Activated CD4-positive, CD25-positive, alpha-beta regulatory T cell treated with anti-CD3 and anti-CD28 coated beads, Interleukin-2, amount 50 U/mL, for 16 hours (primary cell): ENCODE results near the gene TTF1.

Experiments used
- DNase-seq: peaks from one replicate; pipeline ENCODE4 v3.0.0-alpha.2; 2020; ENCODE audit warnings: low read depth, low spot score

The TTF1 gene, protein sequence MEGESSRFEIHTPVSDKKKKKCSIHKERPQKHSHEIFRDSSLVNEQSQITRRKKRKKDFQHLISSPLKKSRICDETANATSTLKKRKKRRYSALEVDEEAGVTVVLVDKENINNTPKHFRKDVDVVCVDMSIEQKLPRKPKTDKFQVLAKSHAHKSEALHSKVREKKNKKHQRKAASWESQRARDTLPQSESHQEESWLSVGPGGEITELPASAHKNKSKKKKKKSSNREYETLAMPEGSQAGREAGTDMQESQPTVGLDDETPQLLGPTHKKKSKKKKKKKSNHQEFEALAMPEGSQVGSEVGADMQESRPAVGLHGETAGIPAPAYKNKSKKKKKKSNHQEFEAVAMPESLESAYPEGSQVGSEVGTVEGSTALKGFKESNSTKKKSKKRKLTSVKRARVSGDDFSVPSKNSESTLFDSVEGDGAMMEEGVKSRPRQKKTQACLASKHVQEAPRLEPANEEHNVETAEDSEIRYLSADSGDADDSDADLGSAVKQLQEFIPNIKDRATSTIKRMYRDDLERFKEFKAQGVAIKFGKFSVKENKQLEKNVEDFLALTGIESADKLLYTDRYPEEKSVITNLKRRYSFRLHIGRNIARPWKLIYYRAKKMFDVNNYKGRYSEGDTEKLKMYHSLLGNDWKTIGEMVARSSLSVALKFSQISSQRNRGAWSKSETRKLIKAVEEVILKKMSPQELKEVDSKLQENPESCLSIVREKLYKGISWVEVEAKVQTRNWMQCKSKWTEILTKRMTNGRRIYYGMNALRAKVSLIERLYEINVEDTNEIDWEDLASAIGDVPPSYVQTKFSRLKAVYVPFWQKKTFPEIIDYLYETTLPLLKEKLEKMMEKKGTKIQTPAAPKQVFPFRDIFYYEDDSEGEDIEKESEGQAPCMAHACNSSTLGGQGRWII

GRCh38 chr9:132406554-132407122 is at the start of gene TTF1:
Gene TTF1 (minus strand): TSS chr9:132406840. CDS start chr9:132402821, 4,019 bp downstream.
- peak; percentile 90 for DNase-seq

- no peak for DNase-seq
These were observed 49.6 kb upstream of the TTF1 start for GRCh38 chr9:132456241-132456640.

DNA sequence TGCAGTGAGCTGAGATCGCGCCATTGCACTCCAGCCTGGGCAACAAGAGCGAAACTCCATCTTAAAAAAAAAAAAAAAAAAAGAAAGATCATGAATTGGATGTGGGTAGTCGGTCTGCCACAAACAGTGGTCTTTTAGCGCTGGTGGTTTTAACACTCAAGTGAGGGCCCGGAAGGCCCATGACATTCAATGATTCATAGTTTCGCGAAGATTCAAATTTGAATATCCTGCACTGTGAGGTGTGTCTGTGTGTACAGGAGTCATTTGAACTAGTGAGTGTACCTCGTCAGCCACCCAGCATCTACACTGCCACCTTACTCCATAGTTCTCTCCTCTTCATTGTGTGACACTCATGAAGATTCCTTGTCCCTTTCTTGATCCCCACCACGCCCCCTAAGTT is 44.6 kb upstream of the TTF1 start:
- DNase-seq: no peak

GRCh38 chr9:132447902-132448301 is 41.3 kb upstream of the TTF1 start:
- DNase-seq: no peak

DNA sequence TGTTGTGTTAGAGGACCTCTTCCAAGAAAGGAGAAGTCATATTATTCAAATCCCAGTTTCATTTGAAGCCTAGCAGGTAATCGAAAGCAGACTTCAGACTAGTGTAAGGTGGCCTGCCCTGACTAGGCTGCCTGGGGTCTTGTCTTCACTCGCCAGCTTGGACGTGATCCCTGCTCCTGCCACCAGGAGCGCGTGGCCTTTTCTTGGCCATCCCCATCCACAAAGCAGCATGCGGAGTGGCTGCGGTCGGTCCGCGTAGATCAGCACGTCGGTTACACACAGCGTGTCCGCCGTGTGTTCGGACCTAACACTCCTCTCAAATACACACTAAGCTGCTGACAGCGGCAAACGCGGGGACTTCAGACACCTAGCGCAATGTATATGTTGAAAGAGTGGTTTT is 40.7 kb upstream of the TTF1 start:
- no peak for DNase-seq

DNA sequence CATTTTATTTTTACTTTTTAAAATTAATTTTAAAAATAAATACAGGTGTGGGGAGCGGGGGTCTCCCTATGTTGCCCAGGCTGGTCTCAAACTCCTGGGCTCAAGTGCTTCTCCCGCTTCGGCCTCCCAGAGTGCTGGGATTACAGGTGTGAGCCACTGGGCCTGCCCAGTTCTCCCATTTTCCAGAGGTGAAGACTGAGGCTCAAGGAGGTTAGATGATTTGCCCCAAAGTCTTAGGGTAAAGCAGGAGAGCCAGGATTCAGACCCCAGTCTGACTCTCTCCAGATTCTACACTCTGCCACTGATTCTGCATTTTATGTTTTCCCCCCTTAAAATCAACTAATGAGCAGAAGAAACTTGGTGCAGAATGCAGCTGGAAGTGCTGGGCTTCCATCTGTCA is 40.2 kb upstream of the TTF1 start:
- DNase-seq: no peak

- DNase-seq: no peak
These were observed 37.4 kb upstream of the TTF1 start for GRCh38 chr9:132443951-132444607.

GRCh38 chr9:132441404-132441803 is 34.8 kb upstream of the TTF1 start:
- no peak for DNase-seq

DNA sequence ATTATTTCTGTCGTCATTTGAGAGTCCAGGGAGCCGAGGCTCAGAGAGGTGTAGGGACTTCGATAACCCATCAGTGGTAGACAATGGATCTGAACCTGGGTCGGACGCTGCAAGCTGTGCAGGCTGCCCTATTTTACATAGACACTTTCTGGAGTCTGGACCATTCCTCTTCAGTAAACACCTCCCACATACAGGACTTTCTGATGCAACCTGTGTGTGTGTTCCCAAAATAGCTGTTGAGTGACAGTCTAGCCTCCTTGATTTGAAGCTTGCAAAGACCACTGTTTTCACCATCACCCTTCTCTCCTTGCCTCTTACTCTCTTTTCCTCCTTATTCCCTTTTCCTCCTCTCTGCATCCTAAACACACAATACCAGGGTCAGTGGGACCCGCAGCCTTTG is 34.1 kb upstream of the TTF1 start:
- DNase-seq: no peak

DNA sequence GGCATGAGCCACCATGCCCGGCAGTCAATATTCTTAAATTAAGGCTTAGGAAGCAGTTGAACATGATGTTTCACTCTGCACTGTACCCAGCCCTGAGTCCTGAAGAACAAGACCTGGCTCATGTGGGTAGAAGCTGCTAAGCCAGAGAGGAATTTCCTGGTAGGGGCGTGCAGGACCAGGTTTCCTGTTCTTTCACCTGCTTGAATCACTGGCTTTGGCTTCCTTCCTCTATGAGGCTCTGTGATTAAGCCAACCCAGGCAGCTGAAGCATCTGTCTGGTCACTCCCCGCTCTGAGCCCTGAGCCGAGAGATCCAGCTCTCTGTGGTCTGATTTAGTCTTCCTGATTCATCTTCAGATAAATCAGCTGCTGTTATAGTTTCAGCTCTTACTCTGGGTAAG is 32.5 kb upstream of the TTF1 start:
- DNase-seq: no peak

- DNase-seq: no peak
These were observed 28.2 kb upstream of the TTF1 start for GRCh38 chr9:132434881-132435280.

DNA sequence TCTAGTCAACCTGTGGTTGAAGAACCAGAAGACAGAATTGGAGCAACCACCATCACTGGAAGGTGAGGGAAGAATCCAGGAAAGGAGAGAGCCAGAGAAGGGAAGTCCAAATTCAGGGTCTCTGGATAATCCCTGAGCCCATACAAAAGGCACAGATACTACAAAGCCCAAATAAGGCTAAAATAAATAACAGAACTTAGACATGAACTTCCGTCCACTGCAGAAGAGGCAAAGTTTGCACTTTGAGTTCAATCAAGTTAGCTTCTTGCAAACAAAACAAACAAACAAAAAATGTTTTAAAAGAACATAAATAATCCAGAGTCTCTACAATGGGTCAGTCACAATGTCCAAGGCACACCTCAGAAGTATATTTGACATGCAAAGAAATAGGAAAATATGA is 24.4 kb upstream of the TTF1 start:
- no peak for DNase-seq

GRCh38 chr9:132426639-132427414 is 20.2 kb upstream of the TTF1 start:
- DNase-seq: no peak

GRCh38 chr9:132425675-132426062 is 19.0 kb upstream of the TTF1 start:
- no peak for DNase-seq

- DNase-seq: no peak
These were observed 18.4 kb upstream of the TTF1 start for GRCh38 chr9:132424857-132425674.

DNA sequence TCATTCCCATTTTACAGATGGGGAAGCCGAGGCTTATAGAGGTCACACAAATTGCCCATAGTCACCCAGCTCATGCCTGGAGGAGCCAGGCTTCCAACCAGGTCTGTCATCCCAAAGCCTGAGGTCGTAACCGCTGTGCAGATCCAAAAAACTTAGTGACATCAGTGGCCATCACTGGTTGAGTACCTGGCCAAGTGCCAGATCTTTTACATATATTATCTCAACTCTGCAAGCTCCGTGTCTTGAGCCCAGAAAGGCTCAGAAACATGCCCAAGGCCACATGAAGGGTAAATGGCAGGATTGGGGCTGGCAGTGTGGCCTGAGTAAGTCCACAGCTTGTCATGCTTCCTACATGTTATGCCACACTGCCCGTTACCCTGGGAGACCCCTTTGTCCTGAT is 16.9 kb upstream of the TTF1 start:
- DNase-seq: no peak

DNA sequence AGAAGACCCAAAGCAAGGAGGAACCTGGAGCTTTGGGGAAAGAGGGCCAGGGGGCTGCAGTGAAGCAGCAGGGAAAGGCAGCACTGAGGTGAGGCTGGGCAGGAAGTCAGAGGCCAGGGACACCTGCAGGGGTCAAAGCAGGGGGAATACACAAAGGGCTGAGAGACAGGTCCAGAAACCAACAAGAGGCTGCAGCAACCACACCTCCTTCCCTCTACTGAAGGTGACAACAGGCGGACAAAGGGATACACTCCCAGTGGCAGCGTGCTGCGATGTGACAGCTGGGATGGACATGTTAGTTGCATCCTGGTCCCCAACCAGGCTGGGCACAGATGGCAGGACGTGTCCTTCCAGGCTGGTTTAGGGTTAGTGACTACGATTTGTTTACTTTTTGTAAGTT is 15.9 kb upstream of the TTF1 start:
- no peak for DNase-seq

DNA sequence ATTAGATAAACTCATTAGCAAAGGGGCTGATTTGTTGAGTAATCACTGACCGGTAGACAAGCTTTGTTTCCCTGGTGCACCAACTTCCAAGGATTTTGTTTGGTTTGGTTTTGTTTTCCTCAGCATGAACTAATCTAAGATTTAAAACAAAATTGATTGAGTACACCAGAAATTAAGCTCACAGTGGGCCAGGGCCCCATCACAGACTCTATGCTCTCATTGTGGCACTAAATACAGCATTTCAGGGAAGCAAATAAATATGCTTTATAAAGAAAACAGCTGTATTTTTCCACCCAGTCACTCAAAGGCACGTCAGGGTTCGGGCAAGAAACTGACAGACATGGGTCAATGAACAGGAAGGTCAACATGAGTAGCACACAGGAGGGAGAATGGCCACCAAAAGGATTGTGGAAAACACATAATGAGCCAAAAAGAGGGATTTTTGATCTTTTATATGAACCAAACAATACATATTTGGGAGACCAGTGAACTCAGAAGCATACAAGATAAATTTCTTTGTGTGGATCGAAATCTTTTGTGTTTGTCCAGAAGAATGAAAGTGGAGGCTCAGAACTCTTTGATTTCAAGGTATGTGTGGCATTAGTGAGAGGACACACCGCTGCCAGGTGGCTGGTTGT is 12.2 kb upstream of the TTF1 start:
- no peak for DNase-seq

DNA sequence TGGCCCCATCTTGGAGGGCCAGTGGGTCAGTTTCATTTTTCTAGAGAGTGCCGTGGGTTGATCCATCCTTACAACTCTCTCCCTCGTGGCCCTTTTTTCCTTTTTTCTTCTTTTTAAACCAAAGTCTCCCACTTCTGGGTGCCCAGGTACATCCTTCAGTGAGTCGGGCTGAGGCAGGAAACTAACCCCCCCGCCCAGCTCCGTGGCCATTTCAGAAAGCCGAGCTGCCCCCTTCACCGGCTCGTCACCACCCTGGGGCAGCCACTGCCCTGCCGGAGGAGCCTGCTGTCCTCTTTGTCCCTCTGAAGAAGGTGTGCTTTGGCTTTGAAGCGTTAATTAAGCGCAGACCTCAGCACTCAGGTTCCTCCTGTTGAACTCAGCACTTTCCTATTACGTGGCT is 8.5 kb upstream of the TTF1 start:
- DNase-seq: no peak

DNA sequence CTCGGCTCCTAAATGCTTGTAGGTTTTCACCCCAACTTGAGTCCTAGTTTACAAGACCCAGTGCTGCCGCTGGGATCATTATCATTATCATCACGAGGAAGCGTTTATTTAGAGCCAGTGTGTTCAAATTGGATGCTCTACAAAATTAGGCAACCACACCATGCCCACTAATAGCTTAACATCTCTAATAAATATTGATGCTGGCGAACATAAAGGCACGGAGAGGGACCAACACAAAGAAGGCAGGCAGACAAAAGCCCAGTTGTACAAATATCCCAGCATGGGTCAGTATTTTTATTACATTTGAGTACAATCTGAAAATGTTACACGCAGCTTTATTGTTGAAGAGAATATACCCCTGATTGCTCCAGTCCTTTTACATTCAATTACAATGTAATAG is 8.1 kb upstream of the TTF1 start:
- no peak for DNase-seq
